H1 (cell line): ENCODE measurements around the gene TSPAN33. TPM values are rescaled to one million over a fixed set of nuclear protein-coding genes. Genes with fewer than 3 reads are reported as not detected.

Source experiments
- CTCF ChIA-PET: fragments of 300-600 bp; sonication (Branson Sonifier 250); formaldehyde crosslinking; loops from one replicate; lab custom pipeline; 2021; ENCODE audit not compliant: partially characterized antibody; lab: Charles Lee
- POLR2A ChIA-PET: fragments of 300-600 bp; sonication (Branson Sonifier 250); formaldehyde crosslinking; loops from one replicate; lab custom pipeline; 2021; ENCODE audit warnings: inconsistent platforms; ENCODE audit not compliant: partially characterized antibody; lab: Charles Lee
- DNase-seq, 2 experiments: peaks; one replicate each; pipeline versions ENCODE4 v3.0.0 to v3.0.0-alpha.2; 2010 to 2022; ENCODE audit warnings: low spot score in 2 of 2, low read depth in 1 of 2, mixed read lengths in 1 of 2
- FAIRE-seq: peaks from 2 replicates; lab custom pipeline; 2011; peaks lifted over from hg19 to GRCh38; lab: Jason Lieb, UNC
- H2AFZ ChIP-seq: 2 replicates; pipeline ENCODE4 v1.8.1; 2012; ENCODE audit warnings: low read length, inconsistent platforms
- H2AK5ac ChIP-seq: 2 replicates; pipeline ENCODE4 v1.6.1; 2013; ENCODE audit warnings: low read depth, low read length
- H2BK120ac ChIP-seq: replicated peaks from 2 replicates; pipeline ENCODE3; 2013; ENCODE audit warnings: low read depth, low read length, inconsistent platforms
- H2BK12ac ChIP-seq: 2 replicates; pipeline ENCODE4 v1.6.1; 2013; ENCODE audit warnings: low read depth, low read length
- H2BK15ac ChIP-seq: 2 replicates; pipeline ENCODE4 v1.6.1; 2013; ENCODE audit warnings: low read length
- H2BK20ac ChIP-seq: 2 replicates; pipeline ENCODE4 v1.6.1; 2013; ENCODE audit warnings: low read length
- H2BK5ac ChIP-seq: 2 replicates; pipeline ENCODE4 v1.6.1; 2013; ENCODE audit warnings: low read depth, low read length
- H3K14ac ChIP-seq: 2 replicates; pipeline ENCODE4 v1.6.1; 2013; ENCODE audit warnings: inconsistent platforms; ENCODE audit not compliant: insufficient read length
- H3K18ac ChIP-seq: 2 replicates; pipeline ENCODE4 v1.6.1; 2013; ENCODE audit warnings: low read length; ENCODE audit errors: extremely low read depth
- H3K23ac ChIP-seq: 2 replicates; pipeline ENCODE4 v1.6.1; 2013; ENCODE audit warnings: inconsistent platforms; ENCODE audit not compliant: insufficient read length
- H3K23me2 ChIP-seq: 2 replicates; pipeline ENCODE4 v1.6.1; 2013; ENCODE audit warnings: low read depth, low read length
- H3K27ac ChIP-seq: 2 replicates; pipeline ENCODE4 v1.6.1; 2011; ENCODE audit warnings: low read depth, low read length, inconsistent platforms
- H3K27me3 ChIP-seq, 4 experiments: replicated peaks in 1 of 4; 1 replicate in 1 of 4; 2 replicates in 3 of 4; pipeline versions ENCODE4 v1.6.1 to v1.8.1; 2011 to 2013; ENCODE audit warnings: low read length in 3 of 4, mild to moderate bottlenecking in 3 of 4, inconsistent platforms in 2 of 4, mixed read lengths in 2 of 4, moderate library complexity in 1 of 4; ENCODE audit not compliant: control insufficient read depth in 3 of 4, insufficient read depth in 3 of 4; ENCODE audit errors: extremely low read depth in 1 of 4
- H3K36me3 ChIP-seq, 4 experiments: 2 replicates each; pipeline versions ENCODE4 v1.6.1 to v1.8.1; 2011 to 2013; ENCODE audit warnings: mild to moderate bottlenecking in 4 of 4, low read length in 3 of 4, moderate library complexity in 2 of 4, control low read depth in 1 of 4, inconsistent platforms in 1 of 4; ENCODE audit not compliant: insufficient read depth in 4 of 4, control insufficient read depth in 2 of 4
- H3K4ac ChIP-seq: replicated peaks from 2 replicates; pipeline ENCODE3; 2013; ENCODE audit warnings: low read length, low read depth, mixed read lengths, inconsistent platforms; ENCODE audit not compliant: insufficient read length
- H3K4me1 ChIP-seq, 4 experiments: replicated peaks in 1 of 4; 1 replicate in 1 of 4; 2 replicates in 3 of 4; pipeline versions ENCODE4 v1.6.1 to v1.8.1; 2011 to 2013; ENCODE audit warnings: low read length in 3 of 4, inconsistent platforms in 2 of 4, mixed read lengths in 1 of 4; ENCODE audit not compliant: insufficient read depth in 4 of 4, control insufficient read depth in 3 of 4
- H3K4me2 ChIP-seq, 2 experiments: 2 replicates each; pipeline versions ENCODE4 v1.6.1 to v1.8.1; 2011 to 2013; ENCODE audit warnings: low read depth in 2 of 2, low read length in 2 of 2, control low read depth in 1 of 2, inconsistent platforms in 1 of 2, mild to moderate bottlenecking in 1 of 2; ENCODE audit not compliant: insufficient read depth in 1 of 2
- H3K4me3 ChIP-seq, 4 experiments: fragments of 200-600, 300-600 bp in 1 of 4; sonication (generic), shearing (Covaris generic), sonication (Bioruptor Twin) in 1 of 4; 2 replicates each; pipeline versions ENCODE4 v1.5.1 to v1.8.1; 2011 to 2016; ENCODE audit warnings: low read length in 4 of 4, low read depth in 3 of 4, control low read depth in 2 of 4, inconsistent platforms in 2 of 4, mild to moderate bottlenecking in 2 of 4, mixed read lengths in 1 of 4, moderate library complexity in 1 of 4; ENCODE audit not compliant: insufficient read depth in 2 of 4; ENCODE audit errors: extremely low read depth in 1 of 4
- H3K56ac ChIP-seq: replicated peaks from 2 replicates; pipeline ENCODE3; 2013; ENCODE audit warnings: low read depth, mild to moderate bottlenecking, mixed read lengths, low read length, inconsistent platforms; ENCODE audit not compliant: insufficient read length
- H3K79me1 ChIP-seq: 2 replicates; pipeline ENCODE4 v1.6.1; 2013; ENCODE audit warnings: low read depth, low read length, control low read depth
- H3K79me2 ChIP-seq, 2 experiments: 2 replicates each; pipeline versions ENCODE4 v1.6.1 to v1.8.1; 2012 to 2013; ENCODE audit warnings: low read length in 2 of 2, mild to moderate bottlenecking in 2 of 2, inconsistent platforms in 1 of 2; ENCODE audit not compliant: insufficient read depth in 2 of 2, control insufficient read depth in 1 of 2
- H3K9ac ChIP-seq, 4 experiments: replicated peaks in 1 of 4; 1 replicate in 1 of 4; 2 replicates in 3 of 4; pipeline versions ENCODE4 v1.6.1 to v1.8.1; 2011 to 2013; ENCODE audit warnings: low read depth in 3 of 4, low read length in 3 of 4, control low read depth in 2 of 4, mild to moderate bottlenecking in 2 of 4, moderate library complexity in 2 of 4, inconsistent platforms in 1 of 4; ENCODE audit errors: extremely low read depth in 1 of 4
- H3K9me3 ChIP-seq, 2 experiments: 2 replicates each; pipeline versions ENCODE4 v1.6.1 to v1.8.1; 2012 to 2013; ENCODE audit warnings: mild to moderate bottlenecking in 2 of 2, moderate library complexity in 2 of 2, control low read depth in 1 of 2, inconsistent platforms in 1 of 2, low read depth in 1 of 2, low read length in 1 of 2, mixed read lengths in 1 of 2; ENCODE audit not compliant: insufficient read depth in 2 of 2
- H4K20me1 ChIP-seq, 2 experiments: replicated peaks in 1 of 2; 2 replicates each; pipeline versions ENCODE3 to v1.8.1; 2011 to 2013; ENCODE audit warnings: inconsistent platforms in 2 of 2, low read length in 2 of 2, mild to moderate bottlenecking in 1 of 2; ENCODE audit not compliant: insufficient read depth in 2 of 2, control insufficient read depth in 1 of 2
- H4K5ac ChIP-seq: 2 replicates; pipeline ENCODE4 v1.6.1; 2013; ENCODE audit warnings: low read length, low read depth, mixed read lengths, inconsistent platforms; ENCODE audit not compliant: insufficient read length
- H4K8ac ChIP-seq: 2 replicates; pipeline ENCODE4 v1.8.0; 2013; ENCODE audit warnings: mild to moderate bottlenecking, moderate library complexity, low read length, inconsistent platforms; ENCODE audit not compliant: insufficient read depth; ENCODE audit errors: extremely low read depth
- H4K91ac ChIP-seq: replicated peaks from 2 replicates; pipeline ENCODE3; 2013; ENCODE audit warnings: low read length, mixed read lengths, inconsistent platforms; ENCODE audit not compliant: insufficient read length
- BRCA1 ChIP-seq: IDR thresholded peaks from 2 replicates; pipeline ENCODE4 v1.6.1; 2012; ENCODE audit warnings: low read depth, low read length, improper control_type of control experiment
- EP300 ChIP-seq, 2 experiments: IDR thresholded peaks; 1 replicate in 1 of 2; 2 replicates in 1 of 2; pipeline ENCODE4 v1.6.1; 2011 to 2012; ENCODE audit warnings: low read depth in 2 of 2, low read length in 2 of 2, mild to moderate bottlenecking in 2 of 2, borderline replicate concordance in 1 of 2, inconsistent platforms in 1 of 2, moderate library complexity in 1 of 2
- HDAC6 ChIP-seq: IDR thresholded peaks from one replicate; pipeline ENCODE4 v1.7.1; 2012; ENCODE audit warnings: low read depth, mild to moderate bottlenecking, inconsistent platforms, low read length, moderate library complexity
- JUND ChIP-seq: IDR thresholded peaks from 2 replicates; pipeline ENCODE4 v1.6.1; 2011; ENCODE audit warnings: mild to moderate bottlenecking, improper control_type of control experiment, low read length
- KDM4A ChIP-seq: IDR thresholded peaks from one replicate; pipeline ENCODE4 v1.7.1; 2012; ENCODE audit warnings: low read depth, mild to moderate bottlenecking, moderate library complexity, low read length, inconsistent platforms; ENCODE audit not compliant: severe bottlenecking
- MAFK ChIP-seq: IDR thresholded peaks from 2 replicates; pipeline ENCODE4 v1.6.1; 2012; ENCODE audit warnings: low read depth, mild to moderate bottlenecking, improper control_type of control experiment, low read length
- RBBP5 ChIP-seq: IDR thresholded peaks from 2 replicates; pipeline ENCODE4 v1.7.1; 2012; ENCODE audit warnings: low read depth, mild to moderate bottlenecking, inconsistent platforms, low read length, moderate library complexity, borderline replicate concordance
- RNF2 ChIP-seq: fragments of 200-900, 300-1000 bp; sonication (generic); IDR thresholded peaks from 2 replicates; pipeline ENCODE4 v1.7.1; 2016; ENCODE audit warnings: borderline replicate concordance, low read depth, mild to moderate bottlenecking, antibody characterized with exemption, low read length; ENCODE audit not compliant: poor library complexity, severe bottlenecking; ENCODE audit errors: missing control alignments
- SIRT6 ChIP-seq: IDR thresholded peaks from one replicate; pipeline ENCODE4 v1.7.1; 2012; ENCODE audit warnings: low read length, inconsistent platforms
- TBP ChIP-seq: IDR thresholded peaks from 2 replicates; pipeline ENCODE4 v1.6.1; 2011; ENCODE audit warnings: low read depth, low read length, improper control_type of control experiment
- TEAD4 ChIP-seq: IDR thresholded peaks from 2 replicates; pipeline ENCODE4 v1.6.1; 2012; ENCODE audit warnings: low read depth, low read length, inconsistent platforms, mixed read lengths
- ZNF274 ChIP-seq: IDR thresholded peaks from 2 replicates; pipeline ENCODE4 v1.7.0; 2012; ENCODE audit warnings: low read length, borderline replicate concordance; ENCODE audit errors: extremely low read depth
- WGBS, 2 experiments: shearing (Covaris generic) in 1 of 2; methylation state at CpG; one replicate each; pipeline versions ENCODE4 v1.1.6 to v1.1.7; 2013 to 2015; ENCODE audit warnings: low lambda C conversion rate in 2 of 2, mixed read lengths in 2 of 2, inconsistent platforms in 1 of 2, low coverage in 1 of 2, missing lambda C conversion rate in 1 of 2; ENCODE audit not compliant: insufficient replicate concordance in 2 of 2, insufficient coverage in 1 of 2, insufficient read length in 1 of 2; ENCODE audit errors: extremely low coverage in 1 of 2, missing lambda C conversion rate in 1 of 2; 5-methylcytosine and 5-hydroxymethylcytosine counted together
- polyA plus RNA-seq, 7 experiments: library from polyadenylated mRNA; depleted of rRNA in 3 of 7; stranded (reverse) in 5 of 7; unstranded in 2 of 7; fragments of >200 nt in 5 of 7; fragments of 200-250 nt in 2 of 7; gene quantifications; 1 replicate in 5 of 7; 2 replicates in 1 of 7; 4 replicates in 1 of 7; pipeline versions ENCODE4 v1.2.1 to v1.2.3, GENCODE V29; 2011 to 2013; ENCODE audit warnings: missing spikeins in 2 of 7, mixed read lengths in 2 of 7
- total RNA-seq: library from RNA; stranded (reverse); fragmentation: NEBNext Ultra II Directional; extraction: Animal tissue kit (Norgen Biotek cat#: 25700); gene quantifications from 2 replicates; pipeline ENCODE4 v1.2.1, GENCODE V29; 2021

Gene TSPAN33
- total and polyA plus RNA-seq, 2 of the 8 experiments (the other 6 are each of a cell fraction or from before 2014, with no cell fraction given) = 42.8 to 47.1 TPM

DNA sequence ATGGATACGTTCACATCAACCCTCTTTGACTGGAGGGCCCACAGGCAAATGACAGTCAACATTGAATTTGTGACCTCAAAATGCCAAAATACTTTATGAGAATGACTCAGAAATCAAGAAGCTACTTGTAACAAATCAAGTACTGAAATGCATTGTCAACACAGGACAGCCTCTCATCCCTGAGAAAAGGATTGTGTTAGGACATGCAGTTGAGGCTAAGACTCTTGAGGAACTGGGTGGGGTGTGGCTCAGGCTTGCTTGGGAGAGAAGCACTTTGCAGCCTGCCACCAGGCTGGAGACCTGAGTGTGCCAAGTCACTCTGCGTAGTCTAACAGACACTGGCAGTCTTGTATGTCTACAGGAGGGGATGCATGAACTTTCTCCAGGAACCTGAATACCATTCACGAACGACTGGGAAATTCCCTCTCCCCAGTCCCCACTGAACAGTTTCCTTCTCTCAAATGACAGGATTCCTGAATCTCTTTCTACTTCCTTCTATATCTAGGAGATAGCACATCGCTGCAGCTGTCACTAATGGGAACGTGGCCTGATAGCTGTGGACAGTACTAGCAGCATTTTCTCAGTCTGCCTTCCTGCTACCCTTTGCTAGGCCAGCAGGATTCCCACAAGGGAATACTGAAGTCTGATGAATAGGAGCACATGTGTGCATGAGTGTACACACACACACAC lies 40.6 kb downstream of the TSPAN33 start:
- no peak for FAIRE-seq

More for the DNA sequence above, 40.6 kb downstream of the TSPAN33 start:
- H2BK15ac ChIP-seq = no peak overlapping the region
- H3K4ac ChIP-seq = no peak overlapping the region
- 92% methylated on average over 6 of the region's 6 CpGs; no CpG with 5 or more reads in 1 of the 2 experiments for WGBS, 2 experiments
- no peak overlapping the region for H2BK120ac ChIP-seq
- no peak overlapping the region for H4K5ac ChIP-seq
- no peak overlapping the region for H2BK20ac ChIP-seq
- H3K56ac ChIP-seq = no peak overlapping the region
- no peak overlapping the region for H2BK5ac ChIP-seq
- H3K4me2 ChIP-seq = no peak overlapping the region
- no peak overlapping the region for H3K4me3 ChIP-seq
- H3K23me2 ChIP-seq = peaks cover 15% of the 10 kb centered on the region; the same call in 1 of the 2 replicates
- peaks cover 0 to 3% of the 10 kb centered on the region in 2 experiments for H4K20me1 ChIP-seq
- no peak overlapping the region for H3K18ac ChIP-seq
- no peak overlapping the region for H3K27ac ChIP-seq
- peak overlapping the region; percentile 62; the same call in 1 of the 2 replicates for H2BK12ac ChIP-seq
- peaks cover 2 to 8% (median 4%) of the 10 kb centered on the region in 4 experiments; a peak in 6 of 7 replicates for H3K4me1 ChIP-seq
- no peaks in the 10 kb centered on the region for H3K9me3 ChIP-seq
- no peaks in the 10 kb centered on the region for H3K36me3 ChIP-seq
- no peak for DNase-seq
- no peak overlapping the region for H2AFZ ChIP-seq
- peaks cover 0 to 12% (median 6%) of the 10 kb centered on the region in 4 experiments; a peak in 4 of 7 replicates for H3K27me3 ChIP-seq
- ChIA-PET CTCF (interaction anchor here (1.0 kb wide), 2 partner anchors 26 to 29 kb away, joined by 3 to 4 read pairs; no protein-coding TSS in a partner anchor), POLR2A (interaction anchor here (7.9 kb wide), 1 partner anchor 14 kb away, joined by 116 read pairs; no protein-coding TSS in a partner anchor)
- no peak overlapping the region for H4K91ac ChIP-seq
- no peak overlapping the region for H2AK5ac ChIP-seq
- H3K23ac ChIP-seq = no peak overlapping the region
- no peak overlapping the region for H4K8ac ChIP-seq
- H3K79me2 ChIP-seq = peaks cover 5 to 10% of the 10 kb centered on the region in 2 experiments; a peak in 3 of 4 replicates
- H3K79me1 ChIP-seq = peaks cover 4% of the 10 kb centered on the region; the same call in 1 of the 2 replicates
- no peak overlapping the region for H3K14ac ChIP-seq
- TF ChIP-seq SIRT6 (no peak), TBP (no peak), ZNF274 (no peak), JUND (no peak), HDAC6 (no peak), BRCA1 (no peak), MAFK (no peak), EP300 (IDR thresholded peaks at IDR 0.05; ENCODE audit: borderline replicate concordance in 1 of 2, low read depth in 2 of 2, low read length in 2 of 2) (no peak), RBBP5 (no peak), RNF2 (no peak), TEAD4 (no peak), KDM4A (no peak)
- H3K9ac ChIP-seq = no peak overlapping the region
